Fibroblast of skin of left quadriceps (primary cell): Measurements from ENCODE around the gene RIMS4.

Experiments
- DNase-seq, 2 experiments: peaks; one replicate each; pipeline ENCODE4 v3.0.0-alpha.2; 2013; ENCODE audit warnings: low read depth in 2 of 2

Gene RIMS4

GRCh38 chr20:44810391-44811149 is at the start of gene RIMS4:
RIMS4 (minus strand) TSS chr20:44810546; CDS start chr20:44810271, 275 bp downstream.
- no peak for DNase-seq

GRCh38 chr20:44858606-44859360 is 48.4 kb upstream of the RIMS4 start:
- DNase-seq: no peak

GRCh38 chr20:44856856-44857448 is 46.6 kb upstream of the RIMS4 start:
- DNase-seq: no peak

- DNase-seq: no peak
These were observed 46.1 kb upstream of the RIMS4 start for GRCh38 chr20:44856442-44856841.

- no peak for DNase-seq
These were observed 41.2 kb upstream of the RIMS4 start for GRCh38 chr20:44851545-44851944.

GRCh38 chr20:44850837-44851236 is 40.5 kb upstream of the RIMS4 start:
- no peak for DNase-seq

GRCh38 chr20:44850272-44850671 is 39.9 kb upstream of the RIMS4 start:
- DNase-seq: no peak

GRCh38 chr20:44849703-44850102 is 39.4 kb upstream of the RIMS4 start:
- DNase-seq: no peak

- DNase-seq: no peak
These were observed 38.1 kb upstream of the RIMS4 start for GRCh38 chr20:44848254-44849015.

GRCh38 chr20:44843876-44844275 is 33.5 kb upstream of the RIMS4 start:
- no peak for DNase-seq

GRCh38 chr20:44841955-44842354 is 31.6 kb upstream of the RIMS4 start:
- DNase-seq: no peak

- no peak for DNase-seq
These were observed 30.5 kb upstream of the RIMS4 start for GRCh38 chr20:44840826-44841225.

GRCh38 chr20:44839481-44839880 is 29.1 kb upstream of the RIMS4 start:
- no peak for DNase-seq

- DNase-seq: no peak
These were observed 28.2 kb upstream of the RIMS4 start for GRCh38 chr20:44838521-44838920.

- DNase-seq: no peak
These were observed 27.6 kb upstream of the RIMS4 start for GRCh38 chr20:44837946-44838345.

GRCh38 chr20:44836601-44837120 is 26.3 kb upstream of the RIMS4 start:
- no peak for DNase-seq

- no peak for DNase-seq
These were observed 25.4 kb upstream of the RIMS4 start for GRCh38 chr20:44835661-44836221.

- DNase-seq: no peak
These were observed 24.8 kb upstream of the RIMS4 start for GRCh38 chr20:44835116-44835515.

- DNase-seq: no peak
These were observed 24.3 kb upstream of the RIMS4 start for GRCh38 chr20:44834693-44835092.

- no peak for DNase-seq
These were observed 23.1 kb upstream of the RIMS4 start for GRCh38 chr20:44833437-44833836.

GRCh38 chr20:44832724-44833123 is 22.4 kb upstream of the RIMS4 start:
- DNase-seq: no peak
